Common myeloid progenitor, CD34-positive (primary cell): ENCODE data around the gene SATB2.

Experiments used
- CTCF ChIA-PET: fragments of 350-600 bp; sonication (Branson Sonifier 250); formaldehyde crosslinking; loops from one replicate; lab custom pipeline; 2021; ENCODE audit warnings: antibody characterized with exemption; lab: Charles Lee
- POLR2A ChIA-PET: fragments of 350-600 bp; sonication (Branson Sonifier 250); formaldehyde crosslinking; loops from one replicate; lab custom pipeline; 2021; ENCODE audit warnings: antibody characterized with exemption; lab: Charles Lee
- DNase-seq, 3 donors: peaks; one replicate each; pipeline versions ENCODE4 v3.0.0 to v3.0.0-alpha.2; 2013
- H3K27ac ChIP-seq, 2 experiments: 1 replicate in 1 of 2; 2 replicates in 1 of 2; pipeline ENCODE4 v1.7.0; 2013; ENCODE audit warnings: inconsistent platforms in 2 of 2, low read length in 2 of 2, mild to moderate bottlenecking in 2 of 2, low read depth in 1 of 2, moderate library complexity in 1 of 2; ENCODE audit not compliant: severe bottlenecking in 2 of 2, insufficient read depth in 1 of 2, poor library complexity in 1 of 2
- H3K27me3 ChIP-seq, 5 experiments: replicated peaks in 2 of 5; 1 replicate in 3 of 5; 2 replicates in 2 of 5; pipeline versions ENCODE4 v1.6.1 to v1.7.0; 2013; ENCODE audit warnings: low read length in 4 of 5, mild to moderate bottlenecking in 2 of 5, moderate library complexity in 2 of 5, inconsistent platforms in 1 of 5; ENCODE audit not compliant: insufficient read depth in 5 of 5, control insufficient read depth in 4 of 5
- H3K36me3 ChIP-seq, 4 experiments: 1 replicate in 2 of 4; 2 replicates in 2 of 4; pipeline versions ENCODE4 v1.6.1 to v1.7.0; 2013; ENCODE audit warnings: low read length in 3 of 4, control low read depth in 1 of 4, mild to moderate bottlenecking in 1 of 4; ENCODE audit not compliant: control insufficient read depth in 4 of 4, insufficient read depth in 4 of 4
- H3K4me1 ChIP-seq, 4 experiments: 1 replicate in 3 of 4; 2 replicates in 1 of 4; pipeline versions ENCODE4 v1.6.1 to v1.7.1; 2013; ENCODE audit warnings: low read length in 3 of 4, mild to moderate bottlenecking in 3 of 4, control low read depth in 1 of 4, inconsistent platforms in 1 of 4, moderate library complexity in 1 of 4; ENCODE audit not compliant: control insufficient read depth in 4 of 4, insufficient read depth in 4 of 4; ENCODE audit errors: control extremely low read depth in 1 of 4
- H3K4me3 ChIP-seq, 7 experiments: 1 replicate in 4 of 7; 2 replicates in 3 of 7; pipeline versions ENCODE4 v1.5.1 to v1.7.0; 2013; ENCODE audit warnings: mild to moderate bottlenecking in 7 of 7, low read length in 6 of 7, moderate library complexity in 6 of 7, inconsistent platforms in 2 of 7, low read depth in 2 of 7, control low read depth in 1 of 7; ENCODE audit not compliant: insufficient read depth in 4 of 7, control insufficient read depth in 1 of 7; ENCODE audit errors: extremely low read depth in 1 of 7
- H3K9me3 ChIP-seq, 5 experiments: 1 replicate in 4 of 5; 2 replicates in 1 of 5; pipeline versions ENCODE4 v1.6.1 to v1.7.1; 2013; ENCODE audit warnings: low read length in 4 of 5, mild to moderate bottlenecking in 2 of 5, inconsistent platforms in 1 of 5, low read depth in 1 of 5, moderate library complexity in 1 of 5; ENCODE audit not compliant: control insufficient read depth in 4 of 5, insufficient read depth in 2 of 5; ENCODE audit errors: control extremely low read depth in 1 of 5
- WGBS: methylation state at CpG from one replicate; pipeline ENCODE4 v1.1.5; 2013; ENCODE audit not compliant: insufficient coverage; 5-methylcytosine and 5-hydroxymethylcytosine counted together

Gene SATB2

DNA sequence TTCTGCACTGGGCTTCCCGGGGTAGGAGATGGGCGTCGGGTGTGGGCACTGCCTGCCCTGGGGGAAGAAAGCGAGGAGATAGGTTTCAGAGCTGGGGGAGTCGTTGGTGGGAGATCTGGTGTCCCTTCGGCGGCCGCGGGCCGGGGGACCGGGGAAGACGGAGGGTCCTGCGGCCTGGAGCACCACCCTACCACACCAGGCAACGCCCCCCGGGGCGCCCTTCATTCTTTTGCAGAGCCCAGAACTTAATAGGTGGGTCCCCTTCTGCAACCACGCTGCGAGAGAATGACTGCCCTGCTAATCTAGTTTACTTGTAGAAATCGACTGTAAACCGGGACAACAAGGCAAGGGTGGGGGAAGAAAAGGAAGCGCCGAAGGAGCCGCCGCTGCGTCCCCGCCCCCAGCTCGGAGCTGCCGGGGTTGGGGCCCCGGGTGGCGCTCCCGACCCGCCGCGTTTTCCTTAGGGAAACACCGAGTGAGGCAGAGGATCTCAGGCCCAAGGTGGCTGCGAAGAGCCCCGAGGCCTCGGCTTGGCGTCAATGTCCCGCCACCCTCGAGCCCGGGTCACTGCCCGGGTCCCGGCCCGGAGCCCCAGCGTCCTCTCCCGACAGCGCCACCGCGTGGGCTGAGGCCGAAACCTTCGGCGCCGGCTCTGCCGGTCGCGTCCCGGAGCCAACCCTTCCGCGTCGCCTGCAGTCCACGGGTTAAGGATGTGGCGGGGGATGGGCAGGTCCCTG, 5.4 kb upstream of the SATB2 start:
- Histone ChIP-seq H3K27ac (no peak overlapping the region), H3K4me3 (peak overlapping the region in 6 of 7 experiments; percentile 11 to 70 (median 56)), H3K4me1 (peaks cover 0 to 43% (median 34%) of the 10 kb centered on the region in 4 experiments), H3K36me3 (no peaks in the 10 kb centered on the region), H3K27me3 (peaks cover 31 to 99% (median 59%) of the 10 kb centered on the region in 5 experiments), H3K9me3 (peaks cover 0 to 9% (median 0%) of the 10 kb centered on the region in 5 experiments)
- DNase-seq: peak; percentile 55 to 70 (median 70)
- ChIA-PET CTCF (interaction anchor here (0.7 to 6.9 kb wide), 5 partner anchors 9 to 1150 kb away, joined by 3 to 44 read pairs (median 4); no protein-coding TSS in a partner anchor), POLR2A (no interaction called here)
- under 1% methylated on average over 57 of the region's 63 CpGs for WGBS

DNA sequence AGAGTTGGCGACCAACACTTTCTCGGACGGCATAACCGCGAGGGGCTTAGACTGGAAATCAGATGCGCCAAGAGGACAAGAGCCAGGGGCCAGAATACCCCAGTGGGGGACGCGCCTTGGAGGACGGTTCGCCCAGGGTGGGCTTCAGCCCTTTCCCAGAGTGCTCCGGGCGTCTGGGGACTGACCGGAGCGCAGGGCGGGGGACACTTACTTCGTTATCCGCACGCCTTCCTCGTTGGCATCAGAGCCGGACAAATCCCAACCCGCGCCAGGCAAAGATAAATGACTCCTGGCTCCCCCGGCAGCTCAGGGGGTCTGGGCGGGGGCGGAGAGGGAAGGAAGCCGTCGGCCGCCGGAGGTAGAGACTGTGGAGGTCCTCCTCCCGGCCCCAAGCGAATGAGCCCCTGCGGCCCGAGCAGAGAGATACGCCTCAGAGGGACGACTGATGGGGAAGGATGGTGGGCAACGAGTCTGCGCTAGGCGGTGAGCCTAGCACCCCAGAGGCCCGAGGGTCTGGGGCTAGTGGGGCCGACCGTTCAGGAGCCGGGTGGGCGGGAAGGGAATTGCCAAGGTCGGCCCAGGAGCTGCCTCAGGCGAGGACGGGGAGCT, 4.7 kb upstream of the SATB2 start:
- Histone ChIP-seq H3K27ac (no peak overlapping the region), H3K4me1 (peaks cover 0 to 48% (median 38%) of the 10 kb centered on the region in 4 experiments), H3K9me3 (peaks cover 0 to 9% (median 0%) of the 10 kb centered on the region in 5 experiments), H3K4me3 (no peak overlapping the region), H3K36me3 (no peaks in the 10 kb centered on the region), H3K27me3 (peaks cover 31 to 99% (median 52%) of the 10 kb centered on the region in 5 experiments)
- CTCF ChIA-PET: interaction anchor here (0.7 to 6.9 kb wide), 4 partner anchors 8 to 1149 kb away, joined by 3 to 44 read pairs (median 18); no protein-coding TSS in a partner anchor
- POLR2A ChIA-PET: no interaction called here
- WGBS: 3% methylated on average over 41 of the region's 46 CpGs
- peak in 1 of 3 donors; percentile 14 for DNase-seq

DNA sequence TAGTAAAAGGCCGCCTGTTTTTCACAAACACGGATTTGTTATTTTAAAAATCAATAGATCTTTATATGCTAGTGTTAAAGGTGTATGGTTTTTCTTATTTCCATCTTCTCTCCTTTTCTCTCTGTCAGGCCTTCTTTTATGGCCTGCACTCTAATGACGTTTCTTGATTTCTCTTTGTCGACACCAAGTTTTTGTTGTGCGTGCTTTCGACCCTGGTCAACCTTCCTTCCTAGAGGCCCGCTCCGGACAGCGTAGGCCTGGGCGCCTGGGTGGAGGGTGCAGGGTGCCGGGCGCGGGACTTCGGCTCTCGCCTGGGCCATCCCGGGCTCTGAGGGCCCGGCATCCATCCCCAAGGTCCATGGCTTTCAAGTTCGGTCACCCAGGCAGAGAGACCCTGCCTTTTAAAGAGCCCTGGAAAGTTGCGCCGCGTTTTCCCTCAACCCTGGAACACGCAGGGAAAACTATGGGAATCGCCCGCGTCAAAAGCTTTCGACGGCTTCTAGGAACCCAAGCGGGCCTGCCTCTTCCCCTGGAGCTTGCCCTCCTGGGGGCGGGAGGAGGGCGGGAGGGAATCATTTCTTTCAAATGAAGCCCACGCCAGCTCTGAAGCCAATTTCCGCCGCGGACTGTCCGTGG, 4.1 kb upstream of the SATB2 start:
- ChIA-PET POLR2A (no interaction called here), CTCF (interaction anchor here (5.5 to 6.9 kb wide), 2 partner anchors 8 to 1148 kb away, joined by 33 to 44 read pairs; no protein-coding TSS in a partner anchor)
- Histone ChIP-seq H3K9me3 (peaks cover 0 to 9% (median 0%) of the 10 kb centered on the region in 5 experiments), H3K36me3 (no peaks in the 10 kb centered on the region), H3K27ac (no peak overlapping the region), H3K27me3 (peaks cover 31 to 99% (median 48%) of the 10 kb centered on the region in 5 experiments), H3K4me1 (peaks cover 0 to 54% (median 44%) of the 10 kb centered on the region in 4 experiments), H3K4me3 (no peak overlapping the region)
- WGBS: 13% methylated on average over 30 of the region's 35 CpGs
- peak in 2 of 3 donors; percentile 8 to 20 for DNase-seq

DNA sequence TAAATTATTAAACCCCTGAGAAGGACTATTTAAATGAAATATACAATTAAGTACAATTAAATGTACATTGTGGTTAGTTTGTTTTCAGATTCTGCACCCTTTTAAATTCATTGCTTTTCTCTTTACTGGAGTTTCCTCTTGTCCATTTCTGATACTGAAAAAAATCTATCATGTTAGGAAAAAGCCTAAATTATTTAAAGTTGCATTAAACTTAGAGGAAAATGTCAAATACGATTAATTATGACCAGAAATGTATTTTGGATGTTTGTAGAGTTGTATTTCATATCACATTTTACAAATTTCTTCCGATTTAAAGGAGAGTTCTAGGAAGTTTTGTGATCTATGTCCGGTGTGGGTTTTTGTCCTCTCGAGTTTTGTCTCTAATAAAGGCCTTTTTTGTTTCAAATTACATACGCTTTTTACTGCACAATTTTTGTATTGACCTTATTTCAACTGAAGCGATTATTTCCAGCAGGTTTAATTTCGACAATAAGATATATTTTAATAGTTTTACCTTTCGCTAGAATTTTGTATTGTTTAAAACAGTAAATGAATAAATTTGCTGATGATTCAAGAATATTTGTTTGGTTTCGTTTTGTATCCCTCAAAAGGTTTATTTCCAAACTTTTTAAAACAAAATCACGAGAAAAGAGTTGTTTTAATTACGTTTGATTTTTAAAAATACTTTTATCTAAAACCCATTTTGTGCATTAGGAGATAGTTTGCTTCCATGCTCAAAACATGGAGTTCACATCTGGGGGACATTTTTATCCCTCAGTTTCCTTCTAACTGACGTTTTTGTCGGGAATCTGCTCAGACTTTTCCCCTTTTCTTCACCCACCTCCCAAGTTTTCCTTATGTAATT, 3.3 kb upstream of the SATB2 start:
- ChIA-PET POLR2A (no interaction called here), CTCF (interaction anchor here (1.4 kb wide), 1 partner anchor 11 kb away, joined by 4 read pairs; no protein-coding TSS in a partner anchor)
- Histone ChIP-seq H3K9me3 (peaks cover 0 to 6% (median 0%) of the 10 kb centered on the region in 5 experiments), H3K27ac (no peak overlapping the region), H3K36me3 (no peaks in the 10 kb centered on the region), H3K27me3 (peaks cover 35 to 99% (median 47%) of the 10 kb centered on the region in 5 experiments), H3K4me3 (no peak overlapping the region), H3K4me1 (peaks cover 0 to 59% (median 45%) of the 10 kb centered on the region in 4 experiments)
- WGBS: no CpG with 5 or more reads among the region's 13 CpGs
- peak in 2 of 3 donors; percentile 26 to 42 for DNase-seq

DNA sequence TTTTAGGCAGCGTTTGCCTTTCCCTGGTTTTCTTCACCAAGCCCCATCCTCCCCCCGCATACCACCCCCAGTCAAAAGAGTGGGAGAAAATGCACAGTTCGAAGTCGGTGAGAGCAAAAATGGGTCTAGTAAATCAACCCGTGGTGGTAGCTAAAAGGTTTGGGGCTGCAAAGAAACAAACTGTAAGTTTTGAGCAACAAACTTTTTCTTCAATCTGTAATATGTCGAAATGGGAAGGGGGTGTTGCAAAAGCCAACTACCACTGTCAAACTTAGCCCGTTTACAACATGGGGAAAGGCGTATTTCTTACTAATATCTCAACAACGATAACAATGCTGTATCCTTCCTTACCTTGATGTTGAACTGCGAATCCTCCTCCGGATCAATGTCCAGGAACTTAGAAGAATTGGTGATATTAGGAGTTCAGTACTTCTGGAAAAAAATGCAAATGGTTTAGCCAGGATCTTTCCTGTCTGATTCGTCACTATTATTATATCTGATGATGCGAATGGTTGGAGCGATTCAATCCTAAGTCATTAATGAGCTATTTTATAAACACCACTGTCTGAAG, 2.4 kb upstream of the SATB2 start:
- Histone ChIP-seq H3K4me1 (peaks cover 0 to 65% (median 49%) of the 10 kb centered on the region in 4 experiments), H3K27me3 (peaks cover 29 to 99% (median 45%) of the 10 kb centered on the region in 5 experiments), H3K9me3 (peaks cover 0 to 6% (median 0%) of the 10 kb centered on the region in 5 experiments), H3K36me3 (no peaks in the 10 kb centered on the region), H3K27ac (no peak overlapping the region), H3K4me3 (peak overlapping the region in 5 of 7 experiments; percentile 70 to 86 (median 79))
- ChIA-PET POLR2A (no interaction called here), CTCF (interaction anchor here (1.4 to 2.2 kb wide), 2 partner anchors 12 to 1146 kb away, joined by 4 to 5 read pairs; no protein-coding TSS in a partner anchor)
- DNase-seq: peak in 2 of 3 donors; percentile 58 to 66
- whole genome bisulfite sequencing: 0% methylated on average over 1 of the region's 14 CpGs
